CD4-positive, alpha-beta T cell (primary cell): ENCODE results near the gene IFIH1. TPM values are rescaled to one million over a fixed set of nuclear protein-coding genes. Genes with fewer than 3 reads are reported as not detected.

Experiments used
- ATAC-seq: fragments of 200-7000 bp; cut with Tn5 transposase; one replicate; pipeline ENCODE4 v1.10.0; 2022; ENCODE audit warnings: mild to moderate bottlenecking; ENCODE audit not compliant: poor library complexity
- CTCF ChIA-PET: fragments of 350-600 bp; sonication (Branson Sonifier 250); formaldehyde crosslinking; loops from one replicate; lab custom pipeline; 2021; ENCODE audit warnings: antibody characterized with exemption, inconsistent platforms; lab: Charles Lee
- POLR2A ChIA-PET: fragments of 350-600 bp; sonication (Branson Sonifier 250); formaldehyde crosslinking; loops from one replicate; lab custom pipeline; 2021; ENCODE audit warnings: antibody characterized with exemption, inconsistent platforms; lab: Charles Lee
- DNase-seq, 14 experiments: peaks; one replicate each; pipeline ENCODE4 v3.0.0-alpha.2; 2013 to 2020; ENCODE audit warnings: mixed read lengths in 2 of 14
- H3K27ac ChIP-seq, 2 donors: one replicate each; pipeline versions ENCODE4 v1.5.1 to v1.7.0; 2013; ENCODE audit warnings: low read length in 2 of 2, low read depth in 1 of 2, mild to moderate bottlenecking in 1 of 2
- H3K27me3 ChIP-seq, 2 experiments: 1 replicate in 1 of 2; 2 replicates in 1 of 2; pipeline versions ENCODE4 v1.6.1 to v1.7.0; 2013; ENCODE audit warnings: low read length in 2 of 2, control low read depth in 1 of 2, mild to moderate bottlenecking in 1 of 2, moderate library complexity in 1 of 2; ENCODE audit not compliant: insufficient read depth in 2 of 2, control insufficient read depth in 1 of 2
- H3K36me3 ChIP-seq: one replicate; pipeline ENCODE4 v1.6.1; 2013; ENCODE audit warnings: low read length, control low read depth; ENCODE audit not compliant: insufficient read depth
- H3K4me1 ChIP-seq: one replicate; pipeline ENCODE4 v1.6.1; 2013; ENCODE audit warnings: low read length, control low read depth; ENCODE audit not compliant: insufficient read depth
- H3K4me3 ChIP-seq: one replicate; pipeline ENCODE4 v1.5.1; 2013; ENCODE audit warnings: mild to moderate bottlenecking, low read length, moderate library complexity
- H3K9me3 ChIP-seq, 2 experiments: 1 replicate in 1 of 2; 2 replicates in 1 of 2; pipeline versions ENCODE4 v1.6.1 to v1.7.0; 2013; ENCODE audit warnings: low read length in 2 of 2, mild to moderate bottlenecking in 2 of 2, control low read depth in 1 of 2, moderate library complexity in 1 of 2; ENCODE audit not compliant: control insufficient read depth in 1 of 2, insufficient read depth in 1 of 2
- H3K27ac Mint-ChIP-seq: one replicate; pipeline ENCODE4 v1.8.0; 2020; ENCODE audit warnings: mixed read lengths
- H3K27me3 Mint-ChIP-seq: one replicate; pipeline ENCODE4 v1.8.0; 2021; ENCODE audit warnings: mixed read lengths
- H3K36me3 Mint-ChIP-seq: one replicate; pipeline ENCODE4 v1.8.0; 2021; ENCODE audit warnings: low read depth, mixed read lengths
- H3K4me1 Mint-ChIP-seq: one replicate; pipeline ENCODE4 v1.8.0; 2021; ENCODE audit warnings: low read depth, mixed read lengths
- H3K4me3 Mint-ChIP-seq: one replicate; pipeline ENCODE4 v1.8.0; 2020; ENCODE audit warnings: mild to moderate bottlenecking, mixed read lengths
- H3K9me3 Mint-ChIP-seq: one replicate; pipeline ENCODE4 v1.8.0; 2020; ENCODE audit warnings: mixed read lengths
- CTCF ChIP-seq: fragments of 200-600 bp; IDR thresholded peaks from one replicate; pipeline ENCODE4 v1.8.0; 2022; ENCODE audit warnings: antibody characterized with exemption, mild to moderate bottlenecking
- intact Hi-C, 2 experiments: fragments of 100-400 bp; cut with DNase I in 1 of 2; cut with micrococcal nuclease in 1 of 2; formaldehyde crosslinking; loops; one replicate each; pipeline versions ENCODE4 v1.15.1 to v1.9.0; 2023 to 2025; cut with DNase I, micrococcal nuclease
- total RNA-seq, 174 experiments: library from RNA in 2 of 174; stranded (reverse) in 2 of 174; gene quantifications; one replicate each; pipeline ENCODE4 v1.2.3 and lab custom pipeline; 2021 to 2026

IFIH1 gene
- total RNA-seq, 2 experiments from 2014 or later, result 31.1 to 32.1 TPM

- H3K27me3 Mint-ChIP-seq, result no peaks in the 10 kb centered on the region
- H3K4me1 Mint-ChIP-seq, result no peaks in the 10 kb centered on the region
- H3K9me3 ChIP-seq, result peaks cover 0 to 3% of the 10 kb centered on the region in 2 experiments
- no peak overlapping the region for H3K4me3 Mint-ChIP-seq
- H3K27me3 ChIP-seq, result no peaks in the 10 kb centered on the region
- no peak overlapping the region for H3K27ac ChIP-seq
- H3K4me3 ChIP-seq, result no peak overlapping the region
- no peak for ATAC-seq
- TF ChIP-seq CTCF, result no peak
- no peaks in the 10 kb centered on the region for H3K9me3 Mint-ChIP-seq
- POLR2A ChIA-PET, result no interaction called here
- no peak overlapping the region for H3K27ac Mint-ChIP-seq
- H3K4me1 ChIP-seq, result no peaks in the 10 kb centered on the region
- no peaks in the 10 kb centered on the region for H3K36me3 Mint-ChIP-seq
- CTCF ChIA-PET, result no interaction called here
- DNase-seq, result no peak
- no peaks in the 10 kb centered on the region for H3K36me3 ChIP-seq
- intact Hi-C loops, result no loop called here
Measured at GRCh38 chr2:162327806-162328205, 9.3 kb upstream of the IFIH1 start.

GRCh38 chr2:162327134-162327769 lies 8.8 kb upstream of the IFIH1 start:
- Histone ChIP-seq H3K36me3 (no peaks in the 10 kb centered on the region), H3K27ac (no peak overlapping the region), H3K9me3 (peaks cover 0 to 3% of the 10 kb centered on the region in 2 experiments), H3K4me1 (no peaks in the 10 kb centered on the region), H3K4me3 (no peak overlapping the region), H3K27me3 (no peaks in the 10 kb centered on the region)
- Mint-ChIP-seq H3K9me3 (no peaks in the 10 kb centered on the region), H3K4me3 (no peak overlapping the region), H3K27me3 (no peaks in the 10 kb centered on the region), H3K27ac (no peak overlapping the region), H3K4me1 (no peaks in the 10 kb centered on the region), H3K36me3 (no peaks in the 10 kb centered on the region)
- intact Hi-C loops, result no loop called here
- DNase-seq (peak in 4 of 14 experiments; percentile 24 to 63 (median 52)), ATAC-seq (no peak)
- POLR2A ChIA-PET, result no interaction called here
- peak; percentile 37 for TF ChIP-seq CTCF
- CTCF ChIA-PET, result no interaction called here

DNA sequence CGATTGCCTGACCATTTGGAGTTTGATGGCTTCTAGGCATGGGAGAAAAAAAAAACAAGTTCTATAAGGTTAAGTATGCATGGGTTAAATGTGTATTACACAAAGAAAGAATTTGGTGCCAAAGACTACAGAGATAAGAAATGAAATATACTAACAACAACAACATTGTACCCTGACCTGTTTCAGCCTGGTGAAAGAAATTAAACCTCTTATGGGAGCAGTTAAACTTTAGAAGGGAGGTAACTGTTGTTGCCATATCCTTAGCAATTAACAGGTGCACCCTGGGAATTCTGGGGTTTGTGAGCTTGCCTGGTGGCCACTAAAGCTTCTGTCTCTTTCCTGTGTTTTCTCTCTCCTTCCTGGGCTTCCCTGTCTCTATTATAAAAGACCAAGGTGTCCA lies 6.5 kb upstream of the IFIH1 start:
- ChIA-PET POLR2A (no interaction called here), CTCF (no interaction called here)
- no peak overlapping the region for H3K27ac Mint-ChIP-seq
- ATAC-seq (no peak), DNase-seq (no peak)
- Histone ChIP-seq H3K9me3 (peaks cover 0 to 3% of the 10 kb centered on the region in 2 experiments), H3K4me1 (peaks cover under 1% of the 10 kb centered on the region), H3K27ac (no peak overlapping the region), H3K4me3 (no peak overlapping the region), H3K27me3 (no peaks in the 10 kb centered on the region), H3K36me3 (no peaks in the 10 kb centered on the region)
- H3K36me3 Mint-ChIP-seq, result no peaks in the 10 kb centered on the region
- no peak for TF ChIP-seq CTCF
- no peak overlapping the region for H3K4me3 Mint-ChIP-seq
- H3K27me3 Mint-ChIP-seq, result no peaks in the 10 kb centered on the region
- no peaks in the 10 kb centered on the region for H3K9me3 Mint-ChIP-seq
- intact Hi-C loops, result no loop called here
- H3K4me1 Mint-ChIP-seq, result peaks cover 17% of the 10 kb centered on the region
